OCI-LY3 (cell line): ENCODE measurements around the gene CABLES1.

ENCODE experiments used
- EZH2phosphoT487 ChIP-seq: fragments of 200-600 bp; shearing (Covaris generic); IDR thresholded peaks from 2 replicates; pipeline ENCODE4 v1.6.1; 2018; ENCODE audit warnings: antibody characterized with exemption, mixed run types, low read depth
- TF ChIP-seq, protein P1 (sequence below): fragments of 200-600, 300-600 bp; sonication (generic); IDR thresholded peaks from 2 replicates; pipeline ENCODE4 v1.5.1; 2014; ENCODE audit warnings: antibody characterized with exemption, low read length, low read depth

DNA sequence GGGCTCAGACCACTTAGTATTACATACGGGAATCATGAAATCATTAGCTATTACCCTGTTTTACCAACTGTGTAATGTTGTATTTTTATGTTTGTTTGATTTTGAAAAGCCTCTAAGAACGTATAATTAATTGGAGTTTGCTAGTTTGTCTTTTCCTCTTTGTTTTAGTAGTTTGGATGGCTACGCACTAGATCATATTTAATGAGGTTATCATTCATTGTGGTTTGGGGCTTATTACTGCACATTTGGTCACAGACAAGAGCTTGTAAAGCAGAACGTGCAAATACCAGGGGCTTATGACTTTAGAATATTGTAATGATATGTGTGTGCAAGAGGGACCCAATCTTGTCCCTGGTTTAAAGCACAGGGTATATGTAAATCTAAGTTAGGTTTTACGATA lies 10.3 kb downstream of the CABLES1 start:
- TF ChIP-seq, protein P1, sequence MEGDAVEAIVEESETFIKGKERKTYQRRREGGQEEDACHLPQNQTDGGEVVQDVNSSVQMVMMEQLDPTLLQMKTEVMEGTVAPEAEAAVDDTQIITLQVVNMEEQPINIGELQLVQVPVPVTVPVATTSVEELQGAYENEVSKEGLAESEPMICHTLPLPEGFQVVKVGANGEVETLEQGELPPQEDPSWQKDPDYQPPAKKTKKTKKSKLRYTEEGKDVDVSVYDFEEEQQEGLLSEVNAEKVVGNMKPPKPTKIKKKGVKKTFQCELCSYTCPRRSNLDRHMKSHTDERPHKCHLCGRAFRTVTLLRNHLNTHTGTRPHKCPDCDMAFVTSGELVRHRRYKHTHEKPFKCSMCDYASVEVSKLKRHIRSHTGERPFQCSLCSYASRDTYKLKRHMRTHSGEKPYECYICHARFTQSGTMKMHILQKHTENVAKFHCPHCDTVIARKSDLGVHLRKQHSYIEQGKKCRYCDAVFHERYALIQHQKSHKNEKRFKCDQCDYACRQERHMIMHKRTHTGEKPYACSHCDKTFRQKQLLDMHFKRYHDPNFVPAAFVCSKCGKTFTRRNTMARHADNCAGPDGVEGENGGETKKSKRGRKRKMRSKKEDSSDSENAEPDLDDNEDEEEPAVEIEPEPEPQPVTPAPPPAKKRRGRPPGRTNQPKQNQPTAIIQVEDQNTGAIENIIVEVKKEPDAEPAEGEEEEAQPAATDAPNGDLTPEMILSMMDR: no peak
- TF ChIP-seq EZH2phosphoT487: no peak
